ENCODE results near the gene TFF1.

Gene TFF1

GRCh38 chr21:42393443-42393950 lies 27.2 kb upstream of the TFF1 start:
- no peak overlapping the region for H3K4me3 ChIP-seq (ENCODE audit: low read length)
- no peak for TF ChIP-seq CTCF (conservative IDR thresholded peaks at IDR 0.05; ENCODE audit: low read depth, low read length)
- DNase-seq (ENCODE audit: low read depth), result no peak

- H3K4me3 ChIP-seq (ENCODE audit: low read length), result no peak overlapping the region
- TF ChIP-seq CTCF (conservative IDR thresholded peaks at IDR 0.05; ENCODE audit: low read depth, low read length), result no peak
- no peak for DNase-seq (ENCODE audit: low read depth)
Measured at GRCh38 chr21:42392731-42393442, 26.6 kb upstream of the TFF1 start.

- no peak for DNase-seq (ENCODE audit: low read depth)
- no peak overlapping the region for H3K4me3 ChIP-seq (ENCODE audit: low read length)
- no peak for TF ChIP-seq CTCF (conservative IDR thresholded peaks at IDR 0.05; ENCODE audit: low read depth, low read length)
Measured at GRCh38 chr21:42391297-42391696, 25.0 kb upstream of the TFF1 start.

- no peak for DNase-seq (ENCODE audit: low read depth)
- no peak overlapping the region for H3K4me3 ChIP-seq (ENCODE audit: low read length)
- TF ChIP-seq CTCF (conservative IDR thresholded peaks at IDR 0.05; ENCODE audit: low read depth, low read length), result no peak
Measured at GRCh38 chr21:42390696-42391095, 24.4 kb upstream of the TFF1 start.

- no peak for TF ChIP-seq CTCF (conservative IDR thresholded peaks at IDR 0.05; ENCODE audit: low read depth, low read length)
- DNase-seq (ENCODE audit: low read depth), result no peak
- H3K4me3 ChIP-seq (ENCODE audit: low read length), result no peak overlapping the region
Measured at GRCh38 chr21:42390193-42390592, 23.9 kb upstream of the TFF1 start.

- no peak overlapping the region for H3K4me3 ChIP-seq (ENCODE audit: low read length)
- DNase-seq (ENCODE audit: low read depth), result no peak
- no peak for TF ChIP-seq CTCF (conservative IDR thresholded peaks at IDR 0.05; ENCODE audit: low read depth, low read length)
Measured at GRCh38 chr21:42389449-42389835, 23.1 kb upstream of the TFF1 start.

GRCh38 chr21:42388740-42389448 lies 22.6 kb upstream of the TFF1 start:
- TF ChIP-seq CTCF (conservative IDR thresholded peaks at IDR 0.05; ENCODE audit: low read depth, low read length), result no peak
- no peak overlapping the region for H3K4me3 ChIP-seq (ENCODE audit: low read length)
- no peak for DNase-seq (ENCODE audit: low read depth)
